ENCODE measurements around the gene SIX1.

SIX1 gene

GRCh38 chr14:60647081-60647836, 2.0 kb downstream of the SIX1 start:
- peaks cover 3% of the 10 kb centered on the region for H3K36me3 ChIP-seq (ENCODE audit: control insufficient read depth, insufficient read depth, low read length, severe bottlenecking)
- peak; percentile 77 for DNase-seq (ENCODE audit: low read depth)
- H3K4me3 ChIP-seq (ENCODE audit: low read length) = peak overlapping the region; percentile 89
- peak overlapping the region; percentile 95 for H3K9ac ChIP-seq (ENCODE audit: low read length)
- peaks cover 9% of the 10 kb centered on the region for H3K27me3 ChIP-seq (replicated peaks; ENCODE audit: control insufficient read depth, insufficient read depth, low read length)
- peaks cover 44% of the 10 kb centered on the region for H3K4me1 ChIP-seq (ENCODE audit: control insufficient read depth, insufficient read depth, low read length)
- no peaks in the 10 kb centered on the region for H3K9me3 ChIP-seq (ENCODE audit: control insufficient read depth, low read length)

DNA sequence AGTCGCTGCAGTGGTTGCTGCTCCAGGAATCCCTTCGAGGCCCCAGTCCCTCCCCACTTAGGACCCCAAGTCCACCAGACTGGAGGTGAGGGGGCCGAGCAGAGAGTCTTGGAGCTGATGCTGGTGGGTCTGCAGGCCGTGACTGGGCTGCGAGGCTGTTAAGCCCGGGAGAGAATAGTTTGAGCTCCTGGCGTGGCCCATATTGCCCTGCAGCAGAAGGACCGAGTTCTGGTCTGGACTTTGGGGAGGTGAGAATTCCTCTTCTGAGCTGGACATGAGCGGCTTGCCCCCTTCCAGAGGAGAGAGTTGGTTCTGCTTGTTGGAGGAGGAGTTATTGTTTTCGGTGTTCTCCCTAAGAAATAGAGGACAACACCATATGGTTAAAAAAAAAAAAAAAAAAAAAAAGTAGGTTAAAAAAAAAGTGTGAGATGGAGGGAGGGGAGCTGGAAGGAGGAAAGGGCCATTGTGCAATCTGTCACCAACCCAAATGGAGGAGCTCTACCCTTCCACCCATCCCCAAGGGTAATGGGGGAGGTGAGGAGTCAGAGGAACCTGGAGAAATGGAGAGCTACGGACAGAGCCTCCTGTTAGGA, 3.0 kb downstream of the SIX1 start:
- no peaks in the 10 kb centered on the region for H3K27me3 ChIP-seq (replicated peaks; ENCODE audit: control insufficient read depth, insufficient read depth, low read length)
- DNase-seq (ENCODE audit: low read depth) = peak; percentile 66

DNA sequence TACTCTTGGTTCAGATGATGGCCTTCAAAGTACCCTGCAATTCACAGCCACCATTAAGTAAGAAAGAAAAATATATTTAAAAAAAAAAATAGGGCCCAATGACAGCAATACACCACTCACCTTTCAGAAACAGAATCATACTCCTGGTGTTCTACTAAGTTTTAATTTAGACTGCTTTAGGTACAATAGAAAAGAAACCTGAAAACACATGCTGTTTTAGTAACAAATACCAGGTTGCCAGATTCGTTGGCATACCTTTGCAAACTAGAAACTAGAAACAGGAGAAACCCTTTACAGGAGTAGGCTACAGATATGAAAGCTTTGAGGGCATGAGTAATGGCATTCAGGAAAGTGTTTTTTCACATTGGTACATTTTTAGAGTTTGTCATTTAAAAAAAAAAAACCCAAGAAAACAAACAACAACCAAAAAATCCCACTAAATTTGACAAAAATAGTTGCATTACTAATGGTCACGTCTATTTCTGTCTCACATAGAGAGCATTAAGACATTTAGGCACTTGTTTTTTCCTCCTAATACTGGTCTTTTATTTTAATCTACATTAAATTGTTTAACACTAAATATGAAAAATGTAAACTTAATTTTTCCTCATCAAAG, 4.0 kb downstream of the SIX1 start:
- Histone ChIP-seq H3K9me3 (ENCODE audit: control insufficient read depth, low read length) (no peaks in the 10 kb centered on the region), H3K9ac (ENCODE audit: low read length) (peak overlapping the region; percentile 95), H3K4me3 (ENCODE audit: low read length) (peak overlapping the region; percentile 89), H3K4me1 (ENCODE audit: control insufficient read depth, insufficient read depth, low read length) (peaks cover 42% of the 10 kb centered on the region), H3K36me3 (ENCODE audit: control insufficient read depth, insufficient read depth, low read length, severe bottlenecking) (peaks cover 12% of the 10 kb centered on the region), H3K27me3 (replicated peaks; ENCODE audit: control insufficient read depth, insufficient read depth, low read length) (no peaks in the 10 kb centered on the region)
- DNase-seq (ENCODE audit: low read depth) = no peak

More for the DNA sequence above, 3.0 kb downstream of the SIX1 start:
- H3K4me3 ChIP-seq (ENCODE audit: low read length) = peak overlapping the region; percentile 89
- H3K36me3 ChIP-seq (ENCODE audit: control insufficient read depth, insufficient read depth, low read length, severe bottlenecking) = peaks cover 10% of the 10 kb centered on the region
- peaks cover 44% of the 10 kb centered on the region for H3K4me1 ChIP-seq (ENCODE audit: control insufficient read depth, insufficient read depth, low read length)
- peak overlapping the region; percentile 95 for H3K9ac ChIP-seq (ENCODE audit: low read length)
- no peaks in the 10 kb centered on the region for H3K9me3 ChIP-seq (ENCODE audit: control insufficient read depth, low read length)

DNA sequence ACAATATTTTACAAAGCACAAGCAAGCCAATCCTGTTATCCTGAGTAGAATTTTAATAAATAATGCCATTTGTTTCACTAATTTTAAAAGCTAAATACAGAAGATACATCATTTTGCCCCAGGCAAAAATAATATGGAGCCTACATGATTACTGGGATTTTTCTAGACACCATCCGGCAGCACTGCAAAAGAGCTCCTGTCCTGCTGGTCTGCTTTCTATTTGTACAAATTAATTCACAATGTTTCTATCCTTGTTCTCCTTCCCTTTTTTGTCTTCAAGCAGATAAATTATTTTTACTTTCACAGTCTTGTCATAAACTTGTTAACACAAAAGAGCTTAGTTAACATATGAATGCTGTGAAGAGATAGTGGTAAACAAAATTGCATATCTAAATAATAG, 4.6 kb downstream of the SIX1 start:
- Histone ChIP-seq H3K4me3 (ENCODE audit: low read length) (peak overlapping the region; percentile 89), H3K9me3 (ENCODE audit: control insufficient read depth, low read length) (no peaks in the 10 kb centered on the region), H3K9ac (ENCODE audit: low read length) (peak overlapping the region; percentile 95), H3K36me3 (ENCODE audit: control insufficient read depth, insufficient read depth, low read length, severe bottlenecking) (peaks cover 12% of the 10 kb centered on the region), H3K27me3 (replicated peaks; ENCODE audit: control insufficient read depth, insufficient read depth, low read length) (no peaks in the 10 kb centered on the region), H3K4me1 (ENCODE audit: control insufficient read depth, insufficient read depth, low read length) (peaks cover 38% of the 10 kb centered on the region)
- no peak for DNase-seq (ENCODE audit: low read depth)

- no peaks in the 10 kb centered on the region for H3K27me3 ChIP-seq (replicated peaks; ENCODE audit: control insufficient read depth, insufficient read depth, low read length)
These were observed 5.6 kb downstream of the SIX1 start for GRCh38 chr14:60643463-60644314.

DNA sequence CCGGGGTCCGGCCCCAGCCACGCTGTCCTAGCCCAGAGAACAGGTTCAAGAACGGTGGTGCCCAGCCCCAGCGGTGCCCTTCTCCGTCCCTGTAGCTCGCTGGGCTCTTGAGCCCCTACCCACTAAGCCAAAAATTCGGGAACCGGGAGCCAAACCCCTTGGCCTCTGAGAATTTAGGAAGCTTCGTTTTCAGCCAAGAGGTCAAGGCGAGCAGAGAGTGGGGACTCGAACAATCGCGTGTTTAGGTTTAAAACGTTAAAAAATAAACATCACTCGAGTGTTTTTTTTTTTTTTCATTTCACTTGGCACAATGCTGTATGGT, 6.2 kb downstream of the SIX1 start:
- no peak for DNase-seq (ENCODE audit: low read depth)
- Histone ChIP-seq H3K9ac (ENCODE audit: low read length) (peak overlapping the region; percentile 95), H3K9me3 (ENCODE audit: control insufficient read depth, low read length) (no peaks in the 10 kb centered on the region), H3K36me3 (ENCODE audit: control insufficient read depth, insufficient read depth, low read length, severe bottlenecking) (peaks cover 12% of the 10 kb centered on the region), H3K4me3 (ENCODE audit: low read length) (peak overlapping the region; percentile 89), H3K27me3 (replicated peaks; ENCODE audit: control insufficient read depth, insufficient read depth, low read length) (no peaks in the 10 kb centered on the region), H3K4me1 (ENCODE audit: control insufficient read depth, insufficient read depth, low read length) (peaks cover 41% of the 10 kb centered on the region)

More at GRCh38 chr14:60643463-60644314, 5.6 kb downstream of the SIX1 start:
- DNase-seq (ENCODE audit: low read depth) = no peak
- Histone ChIP-seq H3K4me1 (ENCODE audit: control insufficient read depth, insufficient read depth, low read length) (peaks cover 38% of the 10 kb centered on the region), H3K9me3 (ENCODE audit: control insufficient read depth, low read length) (no peaks in the 10 kb centered on the region), H3K4me3 (ENCODE audit: low read length) (peak overlapping the region; percentile 89), H3K9ac (ENCODE audit: low read length) (peak overlapping the region; percentile 95), H3K36me3 (ENCODE audit: control insufficient read depth, insufficient read depth, low read length, severe bottlenecking) (peaks cover 12% of the 10 kb centered on the region)

GRCh38 chr14:60642270-60643140, 6.8 kb downstream of the SIX1 start:
- no peak for DNase-seq (ENCODE audit: low read depth)
- H3K27me3 ChIP-seq (replicated peaks; ENCODE audit: control insufficient read depth, insufficient read depth, low read length) = no peaks in the 10 kb centered on the region

GRCh38 chr14:60641742-60642269, 7.5 kb downstream of the SIX1 start:
- DNase-seq (ENCODE audit: low read depth) = no peak
- Histone ChIP-seq H3K4me3 (ENCODE audit: low read length) (no peak overlapping the region), H3K27me3 (replicated peaks; ENCODE audit: control insufficient read depth, insufficient read depth, low read length) (no peaks in the 10 kb centered on the region), H3K4me1 (ENCODE audit: control insufficient read depth, insufficient read depth, low read length) (peaks cover 48% of the 10 kb centered on the region), H3K9me3 (ENCODE audit: control insufficient read depth, low read length) (no peaks in the 10 kb centered on the region), H3K36me3 (ENCODE audit: control insufficient read depth, insufficient read depth, low read length, severe bottlenecking) (peaks cover 12% of the 10 kb centered on the region), H3K9ac (ENCODE audit: low read length) (no peak overlapping the region)

More at GRCh38 chr14:60642270-60643140, 6.8 kb downstream of the SIX1 start:
- no peaks in the 10 kb centered on the region for H3K9me3 ChIP-seq (ENCODE audit: control insufficient read depth, low read length)
- peaks cover 12% of the 10 kb centered on the region for H3K36me3 ChIP-seq (ENCODE audit: control insufficient read depth, insufficient read depth, low read length, severe bottlenecking)
- H3K9ac ChIP-seq (ENCODE audit: low read length) = no peak overlapping the region
- H3K4me1 ChIP-seq (ENCODE audit: control insufficient read depth, insufficient read depth, low read length) = peaks cover 47% of the 10 kb centered on the region
- H3K4me3 ChIP-seq (ENCODE audit: low read length) = peak overlapping the region; percentile 89

DNA sequence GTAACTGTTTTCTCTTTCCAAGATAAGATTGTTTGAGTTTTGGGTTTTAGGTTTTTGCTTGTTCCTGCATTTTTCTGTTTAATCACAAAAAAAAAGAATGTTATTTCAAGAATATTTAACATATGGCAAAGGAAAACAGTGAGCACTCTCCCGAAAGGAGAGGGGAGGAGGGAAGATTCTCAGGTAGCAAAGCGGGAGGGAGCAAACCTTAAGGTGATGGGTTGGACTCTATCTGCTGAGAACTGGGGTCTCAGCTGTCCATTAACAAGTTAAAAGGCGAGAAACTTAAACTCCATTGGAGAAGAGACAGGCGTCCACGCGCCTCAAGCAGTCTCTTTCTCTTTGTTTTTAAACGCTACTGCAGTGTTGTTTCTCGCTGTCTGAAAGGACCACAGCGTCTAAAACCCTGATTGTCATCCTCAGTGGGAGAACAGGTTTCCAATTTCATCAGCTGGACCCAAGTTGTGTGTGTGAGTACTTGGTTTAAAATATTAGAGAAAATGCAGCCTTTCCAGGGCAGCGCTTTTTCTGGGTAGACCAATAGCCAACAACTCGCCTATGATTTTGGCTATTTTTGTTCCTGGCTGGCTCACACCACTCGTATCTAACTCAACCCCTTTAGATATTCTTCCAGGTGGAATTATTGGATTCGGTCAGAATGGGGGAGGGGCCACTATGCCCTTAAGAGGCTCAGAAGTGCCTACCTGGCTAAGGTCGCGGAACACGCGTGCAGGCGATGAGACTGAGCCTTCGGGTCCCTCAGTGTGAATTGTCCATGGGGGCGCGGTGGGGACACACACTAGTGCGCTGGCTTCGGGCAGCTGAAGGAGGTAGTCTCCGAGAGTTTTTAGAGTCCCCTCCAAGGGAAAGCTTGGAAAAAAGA, 8.2 kb downstream of the SIX1 start:
- no peaks in the 10 kb centered on the region for H3K27me3 ChIP-seq (replicated peaks; ENCODE audit: control insufficient read depth, insufficient read depth, low read length)
- H3K4me3 ChIP-seq (ENCODE audit: low read length) = no peak overlapping the region
- peaks cover 12% of the 10 kb centered on the region for H3K36me3 ChIP-seq (ENCODE audit: control insufficient read depth, insufficient read depth, low read length, severe bottlenecking)
- no peak for DNase-seq (ENCODE audit: low read depth)
- no peak overlapping the region for H3K9ac ChIP-seq (ENCODE audit: low read length)
- H3K4me1 ChIP-seq (ENCODE audit: control insufficient read depth, insufficient read depth, low read length) = peaks cover 47% of the 10 kb centered on the region
- no peaks in the 10 kb centered on the region for H3K9me3 ChIP-seq (ENCODE audit: control insufficient read depth, low read length)

All from adipocyte (in vitro differentiated cells).